Measurements from ENCODE around the gene GRXCR2.

GRXCR2 gene

GRCh38 chr5:145859897-145860296 is 12.9 kb downstream of the GRXCR2 start:
- Histone ChIP-seq H3K4me1 (ENCODE audit: insufficient read depth, insufficient read length) (no peaks in the 10 kb centered on the region), H3K9me3 (ENCODE audit: insufficient read depth, low read length) (no peaks in the 10 kb centered on the region), H3K27me3 (ENCODE audit: insufficient read depth, insufficient read length) (no peaks in the 10 kb centered on the region), H3K4me3 (ENCODE audit: insufficient read length, low read depth) (no peak overlapping the region), H3K9ac (ENCODE audit: insufficient read length, low read depth) (no peak overlapping the region), H3K36me3 (ENCODE audit: insufficient read depth, insufficient read length, low read length) (no peaks in the 10 kb centered on the region)
- DNase-seq (ENCODE audit: low read depth, low spot score), result no peak
- TF ChIP-seq ZNF274 (IDR thresholded peaks at IDR 0.05; ENCODE audit: low read depth, low read length) (no peak), YY1 (IDR thresholded peaks at IDR 0.05; ENCODE audit: insufficient read depth, insufficient read length) (no peak), SUZ12 (IDR thresholded peaks at IDR 0.05; ENCODE audit: extremely low read depth, insufficient read depth, insufficient read length) (no peak)

- TF ChIP-seq SUZ12 (IDR thresholded peaks at IDR 0.05; ENCODE audit: extremely low read depth, insufficient read depth, insufficient read length), result no peak
- no peak for TF ChIP-seq ZNF274 (IDR thresholded peaks at IDR 0.05; ENCODE audit: low read depth, low read length)
- no peak for TF ChIP-seq YY1 (IDR thresholded peaks at IDR 0.05; ENCODE audit: insufficient read depth, insufficient read length)
- no peaks in the 10 kb centered on the region for H3K9me3 ChIP-seq (ENCODE audit: insufficient read depth, low read length)
- DNase-seq (ENCODE audit: low read depth, low spot score), result no peak
- H3K9ac ChIP-seq (ENCODE audit: insufficient read length, low read depth), result no peak overlapping the region
- no peaks in the 10 kb centered on the region for H3K27me3 ChIP-seq (ENCODE audit: insufficient read depth, insufficient read length)
- H3K4me3 ChIP-seq (ENCODE audit: insufficient read length, low read depth), result no peak overlapping the region
- H3K36me3 ChIP-seq (ENCODE audit: insufficient read depth, insufficient read length, low read length), result no peaks in the 10 kb centered on the region
- H3K4me1 ChIP-seq (ENCODE audit: insufficient read depth, insufficient read length), result no peaks in the 10 kb centered on the region
Observed at GRCh38 chr5:145859453-145859852, 13.4 kb downstream of the GRXCR2 start.

GRCh38 chr5:145858959-145859358 is 13.9 kb downstream of the GRXCR2 start:
- TF ChIP-seq ZNF274 (IDR thresholded peaks at IDR 0.05; ENCODE audit: low read depth, low read length) (no peak), SUZ12 (IDR thresholded peaks at IDR 0.05; ENCODE audit: extremely low read depth, insufficient read depth, insufficient read length) (no peak), YY1 (IDR thresholded peaks at IDR 0.05; ENCODE audit: insufficient read depth, insufficient read length) (no peak)
- H3K4me3 ChIP-seq (ENCODE audit: insufficient read length, low read depth), result no peak overlapping the region
- H3K36me3 ChIP-seq (ENCODE audit: insufficient read depth, insufficient read length, low read length), result no peaks in the 10 kb centered on the region
- H3K4me1 ChIP-seq (ENCODE audit: insufficient read depth, insufficient read length), result no peaks in the 10 kb centered on the region
- no peak overlapping the region for H3K9ac ChIP-seq (ENCODE audit: insufficient read length, low read depth)
- no peaks in the 10 kb centered on the region for H3K27me3 ChIP-seq (ENCODE audit: insufficient read depth, insufficient read length)
- no peak for DNase-seq (ENCODE audit: low read depth, low spot score)
- H3K9me3 ChIP-seq (ENCODE audit: insufficient read depth, low read length), result no peaks in the 10 kb centered on the region

GRCh38 chr5:145856285-145856818 is 16.5 kb downstream of the GRXCR2 start:
- no peak for TF ChIP-seq ZNF274 (IDR thresholded peaks at IDR 0.05; ENCODE audit: low read depth, low read length)
- no peak for TF ChIP-seq YY1 (IDR thresholded peaks at IDR 0.05; ENCODE audit: insufficient read depth, insufficient read length)
- TF ChIP-seq SUZ12 (IDR thresholded peaks at IDR 0.05; ENCODE audit: extremely low read depth, insufficient read depth, insufficient read length), result no peak
- H3K9me3 ChIP-seq (ENCODE audit: insufficient read depth, low read length), result no peaks in the 10 kb centered on the region
- no peak for DNase-seq (ENCODE audit: low read depth, low spot score)
- no peaks in the 10 kb centered on the region for H3K27me3 ChIP-seq (ENCODE audit: insufficient read depth, insufficient read length)
- peak overlapping the region; percentile 46 for H3K9ac ChIP-seq (ENCODE audit: insufficient read length, low read depth)
- no peaks in the 10 kb centered on the region for H3K36me3 ChIP-seq (ENCODE audit: insufficient read depth, insufficient read length, low read length)
- H3K4me1 ChIP-seq (ENCODE audit: insufficient read depth, insufficient read length), result no peaks in the 10 kb centered on the region
- H3K4me3 ChIP-seq (ENCODE audit: insufficient read length, low read depth), result peak overlapping the region; percentile 16

GRCh38 chr5:145855763-145856267 is 17.0 kb downstream of the GRXCR2 start:
- DNase-seq (ENCODE audit: low read depth, low spot score), result no peak
- no peaks in the 10 kb centered on the region for H3K4me1 ChIP-seq (ENCODE audit: insufficient read depth, insufficient read length)
- no peaks in the 10 kb centered on the region for H3K9me3 ChIP-seq (ENCODE audit: insufficient read depth, low read length)
- H3K9ac ChIP-seq (ENCODE audit: insufficient read length, low read depth), result peak overlapping the region; percentile 46
- TF ChIP-seq ZNF274 (IDR thresholded peaks at IDR 0.05; ENCODE audit: low read depth, low read length) (no peak), YY1 (IDR thresholded peaks at IDR 0.05; ENCODE audit: insufficient read depth, insufficient read length) (no peak), SUZ12 (IDR thresholded peaks at IDR 0.05; ENCODE audit: extremely low read depth, insufficient read depth, insufficient read length) (no peak)
- H3K27me3 ChIP-seq (ENCODE audit: insufficient read depth, insufficient read length), result no peaks in the 10 kb centered on the region
- no peaks in the 10 kb centered on the region for H3K36me3 ChIP-seq (ENCODE audit: insufficient read depth, insufficient read length, low read length)
- H3K4me3 ChIP-seq (ENCODE audit: insufficient read length, low read depth), result peak overlapping the region; percentile 16

GRCh38 chr5:145854651-145855258 is 18.1 kb downstream of the GRXCR2 start:
- Histone ChIP-seq H3K27me3 (ENCODE audit: insufficient read depth, insufficient read length) (no peaks in the 10 kb centered on the region), H3K9ac (ENCODE audit: insufficient read length, low read depth) (no peak overlapping the region), H3K36me3 (ENCODE audit: insufficient read depth, insufficient read length, low read length) (no peaks in the 10 kb centered on the region), H3K4me3 (ENCODE audit: insufficient read length, low read depth) (no peak overlapping the region), H3K9me3 (ENCODE audit: insufficient read depth, low read length) (no peaks in the 10 kb centered on the region), H3K4me1 (ENCODE audit: insufficient read depth, insufficient read length) (no peaks in the 10 kb centered on the region)
- no peak for TF ChIP-seq YY1 (IDR thresholded peaks at IDR 0.05; ENCODE audit: insufficient read depth, insufficient read length)
- TF ChIP-seq SUZ12 (IDR thresholded peaks at IDR 0.05; ENCODE audit: extremely low read depth, insufficient read depth, insufficient read length), result no peak
- no peak for TF ChIP-seq ZNF274 (IDR thresholded peaks at IDR 0.05; ENCODE audit: low read depth, low read length)
- DNase-seq (ENCODE audit: low read depth, low spot score), result no peak

DNA sequence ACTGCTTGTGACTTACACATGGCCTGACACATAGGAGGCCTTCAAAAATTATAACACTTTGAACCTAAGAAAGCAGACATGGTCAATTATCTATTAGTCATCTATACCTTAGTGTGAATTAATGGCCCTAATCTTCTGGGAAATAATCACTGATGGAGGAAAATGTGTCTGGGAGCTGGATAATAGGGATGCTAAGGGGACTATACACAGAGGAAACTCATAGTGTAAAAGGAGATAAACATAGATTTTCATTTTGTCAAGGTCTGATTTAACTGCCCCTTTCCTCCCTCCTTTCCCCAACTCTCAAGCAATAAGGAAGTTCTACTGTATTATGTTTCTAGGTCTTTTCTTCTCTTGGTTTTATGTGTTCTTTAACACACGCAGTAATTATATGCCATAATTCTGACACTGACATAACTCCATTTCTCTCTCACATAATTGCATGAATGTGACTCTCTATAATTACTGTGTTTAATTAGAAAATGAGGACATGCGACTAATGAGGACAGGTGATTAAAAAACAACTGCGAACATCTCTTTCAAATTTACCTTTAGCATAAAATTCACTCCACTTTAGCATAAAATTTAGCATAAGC is 18.9 kb downstream of the GRXCR2 start:
- H3K9ac ChIP-seq (ENCODE audit: insufficient read length, low read depth), result no peak overlapping the region
- no peaks in the 10 kb centered on the region for H3K27me3 ChIP-seq (ENCODE audit: insufficient read depth, insufficient read length)
- no peaks in the 10 kb centered on the region for H3K9me3 ChIP-seq (ENCODE audit: insufficient read depth, low read length)
- no peaks in the 10 kb centered on the region for H3K36me3 ChIP-seq (ENCODE audit: insufficient read depth, insufficient read length, low read length)
- no peak for DNase-seq (ENCODE audit: low read depth, low spot score)
- no peak for TF ChIP-seq YY1 (IDR thresholded peaks at IDR 0.05; ENCODE audit: insufficient read depth, insufficient read length)
- TF ChIP-seq ZNF274 (IDR thresholded peaks at IDR 0.05; ENCODE audit: low read depth, low read length), result no peak
- no peak for TF ChIP-seq SUZ12 (IDR thresholded peaks at IDR 0.05; ENCODE audit: extremely low read depth, insufficient read depth, insufficient read length)
- H3K4me1 ChIP-seq (ENCODE audit: insufficient read depth, insufficient read length), result no peaks in the 10 kb centered on the region
- no peak overlapping the region for H3K4me3 ChIP-seq (ENCODE audit: insufficient read length, low read depth)

Data from NT2/D1 (cell line).